Fibroblast of skin of left biceps (primary cell): Measurements from ENCODE around the gene CCDC40.

Source experiments
- DNase-seq, 2 experiments: peaks; one replicate each; pipeline ENCODE4 v3.0.0-alpha.2; 2013; ENCODE audit warnings: low read depth in 2 of 2

Gene CCDC40

DNA sequence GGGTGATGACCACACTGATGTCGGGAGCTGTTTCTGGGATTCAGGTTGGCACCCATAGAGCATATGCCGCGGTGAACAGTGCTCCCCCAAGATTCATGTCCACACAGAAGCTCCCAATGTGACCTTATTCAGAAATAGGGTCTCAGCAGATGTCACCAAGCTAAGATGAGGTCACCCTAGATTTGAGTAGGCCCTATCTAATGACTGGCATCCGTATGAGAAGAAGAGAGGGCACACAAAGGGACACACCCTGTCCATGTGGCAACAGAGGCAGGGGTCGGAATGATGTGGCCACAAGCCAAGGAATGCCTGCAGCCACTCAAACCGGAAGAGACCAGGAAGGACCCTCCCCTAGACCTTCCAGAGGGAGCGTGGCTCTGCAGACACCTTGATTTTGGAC, 36.3 kb upstream of the CCDC40 start:
- no peak for DNase-seq

DNA sequence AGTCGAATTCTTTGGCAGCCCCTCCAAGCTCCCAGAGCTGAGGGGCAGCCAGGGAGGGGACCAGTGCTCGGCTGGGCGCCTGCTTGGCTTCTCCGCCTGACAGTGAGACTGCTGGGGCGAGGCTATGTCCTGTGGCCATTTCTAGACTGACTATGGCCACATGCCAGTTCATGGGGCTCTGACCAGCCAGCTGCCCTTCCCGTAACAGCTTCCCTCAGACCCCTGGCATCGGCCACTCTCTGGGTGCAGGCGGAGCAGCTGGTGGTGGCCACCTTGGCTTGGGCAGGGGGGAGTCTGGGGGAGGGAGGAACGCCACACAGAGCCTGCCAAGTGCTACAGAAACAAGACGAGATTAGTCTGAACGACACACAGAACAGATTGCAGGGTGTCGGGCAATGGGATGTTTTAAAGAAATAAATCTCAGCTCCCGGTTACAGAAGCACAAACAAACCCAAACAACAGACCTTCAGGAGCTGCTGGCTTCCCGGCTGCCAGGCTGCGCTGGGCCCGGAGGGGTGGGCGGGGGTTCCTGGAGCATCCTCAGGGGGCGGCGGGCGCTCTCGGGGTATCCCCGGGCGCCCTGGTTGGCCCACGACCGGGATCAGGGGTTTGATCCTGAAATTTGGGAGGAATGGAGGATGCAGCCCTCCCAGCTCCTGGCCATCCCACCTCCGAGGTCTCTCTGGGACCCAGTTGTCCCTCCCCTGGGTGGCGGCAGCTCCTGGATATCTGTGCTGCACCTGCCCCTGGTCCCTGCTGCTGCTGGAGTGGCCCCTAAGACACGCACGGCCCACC, 35.3 kb upstream of the CCDC40 start:
- no peak for DNase-seq

DNA sequence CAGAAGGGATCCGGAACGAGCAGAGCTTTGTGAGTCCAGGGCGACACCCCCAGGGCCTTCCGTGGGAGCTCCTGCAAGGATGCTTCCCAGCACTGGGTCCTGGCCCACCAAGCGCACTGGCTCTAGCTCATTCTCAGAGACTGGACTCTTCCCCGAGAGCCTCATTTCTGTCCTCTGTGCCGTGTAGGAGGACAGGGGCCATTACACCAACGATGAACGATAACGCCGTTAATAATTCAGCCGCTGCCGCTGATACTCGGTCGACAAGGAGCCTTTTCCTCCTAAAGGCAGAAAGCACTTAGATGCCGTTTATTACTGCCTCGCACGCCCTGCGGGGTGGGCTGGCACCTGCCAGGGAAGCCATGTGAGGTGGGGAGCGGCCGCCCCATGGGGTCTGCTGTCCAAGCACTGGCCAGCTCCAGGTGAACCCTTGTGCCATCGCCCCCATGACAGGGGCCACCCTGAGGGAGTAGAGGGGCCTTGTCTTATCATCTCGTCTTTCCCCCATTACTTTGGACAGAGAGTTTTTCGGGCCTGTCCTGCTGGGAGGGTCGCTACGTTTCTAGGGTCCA, 34.3 kb upstream of the CCDC40 start:
- no peak for DNase-seq

DNA sequence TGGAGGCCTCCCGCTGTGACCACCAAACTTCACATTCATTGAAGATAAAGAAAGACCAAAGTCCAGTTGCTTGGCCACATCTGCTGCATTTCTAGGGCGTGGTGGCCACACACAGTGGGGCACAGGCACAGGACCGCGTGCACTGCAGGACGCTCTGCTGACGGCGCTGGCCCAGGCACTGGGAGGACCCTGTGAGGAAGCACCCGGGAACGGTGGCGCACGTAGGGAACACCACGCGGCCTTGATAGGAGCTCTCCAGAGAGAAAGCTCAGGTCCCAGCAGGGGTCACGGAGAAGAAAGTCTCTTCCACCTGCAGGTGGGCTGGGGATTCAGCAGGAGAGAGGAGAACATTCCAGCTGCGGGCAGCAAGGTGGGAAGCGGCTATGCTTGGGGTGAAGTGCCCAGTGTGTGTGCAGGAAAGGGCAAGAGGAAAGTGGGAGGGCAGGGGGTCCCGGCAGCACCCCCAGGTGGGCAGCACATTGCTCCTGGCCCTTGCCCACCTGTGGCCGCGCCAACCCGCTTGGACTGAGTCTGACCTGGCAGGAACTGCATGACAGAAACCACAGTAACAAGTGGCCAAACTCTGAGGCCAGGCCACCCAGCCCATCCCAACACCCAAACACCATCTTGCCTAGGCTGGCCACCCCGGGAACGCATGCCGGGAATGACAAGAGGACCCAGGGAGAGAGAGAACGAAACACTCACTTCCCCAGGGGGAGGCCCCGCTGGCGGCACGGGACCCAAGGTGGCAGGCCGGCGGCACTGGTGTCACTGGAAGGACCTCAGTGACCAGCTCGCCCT, 33.6 kb upstream of the CCDC40 start:
- no peak for DNase-seq

DNA sequence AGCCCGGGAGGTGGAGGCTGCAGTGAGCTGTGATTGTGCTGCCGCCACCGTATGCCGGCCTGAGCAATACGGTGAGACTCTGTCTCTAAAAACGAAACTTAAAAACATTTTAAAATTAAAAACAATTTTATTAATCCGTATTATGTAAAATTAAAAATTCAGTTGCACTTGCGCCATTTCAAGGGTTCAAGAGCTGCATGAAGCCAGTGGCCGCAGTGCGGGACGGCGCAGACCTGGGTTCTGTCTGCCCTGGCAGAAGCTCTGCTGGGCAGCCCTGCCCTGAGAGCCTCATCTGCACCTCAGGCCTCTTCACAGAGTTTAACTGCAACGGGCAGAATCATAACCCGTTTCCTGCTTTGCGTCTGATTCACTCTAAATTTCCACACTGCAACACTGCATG, 32.5 kb upstream of the CCDC40 start:
- DNase-seq = no peak

DNA sequence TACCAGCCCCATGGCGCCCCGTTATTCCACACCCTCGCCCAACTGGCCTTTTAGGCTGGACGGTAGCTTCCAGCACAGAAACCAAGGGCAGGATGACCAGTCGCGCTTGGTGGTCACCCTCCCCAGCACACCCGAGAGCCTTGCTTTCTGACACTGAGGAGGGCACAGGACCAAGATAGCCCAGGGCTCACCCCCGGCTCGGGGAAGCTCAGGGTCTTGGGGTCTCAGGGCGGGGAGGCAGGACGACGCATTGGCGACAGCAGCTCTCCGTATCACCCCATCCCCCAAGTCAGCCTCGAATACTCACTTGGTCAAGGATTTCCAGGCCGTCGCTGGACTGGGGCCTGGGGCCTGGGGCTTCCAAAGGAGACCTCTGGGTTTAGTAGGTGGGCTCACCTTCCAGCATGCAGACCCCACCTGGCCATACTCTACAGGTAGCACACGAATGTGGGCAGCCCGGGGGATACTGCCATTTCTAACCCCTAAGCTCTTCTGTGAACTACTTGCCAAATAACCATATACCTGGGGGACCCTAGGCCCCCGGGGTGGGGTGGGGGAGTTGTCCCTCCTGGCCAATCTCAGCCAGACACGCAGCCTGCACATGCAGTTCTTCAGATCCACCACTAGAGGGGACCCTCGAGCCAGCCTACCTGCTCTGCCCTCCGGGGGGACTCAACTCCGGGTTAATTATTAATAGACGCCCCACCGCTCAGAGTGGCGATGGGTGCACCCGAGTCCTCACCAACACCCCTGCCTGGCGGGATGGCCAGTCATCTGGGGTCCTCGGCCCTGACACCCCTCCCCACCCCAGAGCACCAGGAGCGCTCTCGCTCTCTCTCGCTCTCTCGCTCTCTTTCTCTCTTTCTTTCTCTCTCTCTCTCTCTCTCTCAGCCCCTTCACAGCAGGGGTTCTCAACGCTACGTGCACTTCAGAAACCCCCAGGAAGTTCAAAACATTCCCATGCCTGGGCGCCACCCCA, 30.8 kb upstream of the CCDC40 start:
- no peak for DNase-seq

DNA sequence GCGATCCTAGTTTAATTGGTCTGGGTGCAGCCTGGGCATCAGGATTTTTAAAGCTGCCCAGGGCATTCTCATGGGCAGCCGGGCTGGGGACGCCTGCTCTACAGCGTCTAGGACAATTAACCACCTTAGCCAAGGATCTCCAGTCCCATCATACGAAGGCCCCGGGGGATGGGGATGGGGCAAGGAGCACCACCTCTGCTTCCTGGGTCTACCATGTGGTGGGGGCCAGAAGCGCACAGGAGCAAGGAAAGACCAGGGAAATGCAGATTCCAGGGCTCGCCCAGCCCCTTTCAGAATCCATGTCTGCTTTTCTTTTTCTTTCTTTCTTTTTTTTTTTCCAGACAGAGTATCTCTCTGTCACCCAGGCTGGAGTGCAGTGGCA, 30.1 kb upstream of the CCDC40 start:
- no peak for DNase-seq

DNA sequence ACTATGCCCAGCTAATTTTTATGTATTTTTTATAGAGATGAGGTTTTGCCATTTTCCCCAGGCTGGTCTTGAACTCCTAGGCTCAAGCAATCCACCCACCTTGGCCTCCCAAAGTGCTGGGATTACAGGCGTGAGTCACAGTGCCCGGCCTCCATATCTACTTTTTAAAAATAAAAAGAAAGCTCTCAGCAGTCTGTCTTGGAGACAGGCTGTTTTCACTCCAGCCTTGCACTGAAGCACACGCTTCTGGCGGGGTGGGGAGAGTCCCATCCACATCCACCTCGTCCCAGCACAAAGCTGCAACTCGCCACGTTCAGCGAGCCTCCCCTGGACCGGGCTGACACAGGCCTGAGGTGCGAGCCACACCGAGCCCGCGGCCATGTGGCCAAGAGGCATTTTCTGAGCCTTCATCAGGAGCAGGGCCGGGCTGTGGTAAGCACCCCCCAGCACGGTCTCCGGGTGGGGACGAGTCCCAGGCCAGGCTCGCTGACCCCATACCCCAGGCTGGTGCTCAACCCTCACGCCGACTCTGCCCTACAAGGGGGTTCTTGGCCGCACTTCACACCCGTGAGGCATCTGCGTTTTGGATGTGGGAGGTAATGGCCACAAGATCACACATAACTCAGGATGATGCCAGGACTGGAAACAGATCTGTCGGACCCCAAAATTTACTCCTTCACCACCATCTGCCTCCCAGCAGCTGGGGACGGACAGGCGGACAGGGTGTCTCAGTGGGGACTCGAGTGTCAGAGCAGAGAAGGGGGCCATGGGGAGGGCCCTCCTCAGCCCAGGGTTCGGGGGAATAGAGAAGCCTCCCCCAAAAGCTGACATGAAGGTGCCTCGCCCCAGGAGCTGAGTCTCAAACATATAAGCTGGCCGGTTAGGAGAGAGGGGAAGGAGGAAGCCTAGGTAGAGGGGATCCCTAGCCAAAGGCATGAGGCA, 29.4 kb upstream of the CCDC40 start:
- DNase-seq = no peak

DNA sequence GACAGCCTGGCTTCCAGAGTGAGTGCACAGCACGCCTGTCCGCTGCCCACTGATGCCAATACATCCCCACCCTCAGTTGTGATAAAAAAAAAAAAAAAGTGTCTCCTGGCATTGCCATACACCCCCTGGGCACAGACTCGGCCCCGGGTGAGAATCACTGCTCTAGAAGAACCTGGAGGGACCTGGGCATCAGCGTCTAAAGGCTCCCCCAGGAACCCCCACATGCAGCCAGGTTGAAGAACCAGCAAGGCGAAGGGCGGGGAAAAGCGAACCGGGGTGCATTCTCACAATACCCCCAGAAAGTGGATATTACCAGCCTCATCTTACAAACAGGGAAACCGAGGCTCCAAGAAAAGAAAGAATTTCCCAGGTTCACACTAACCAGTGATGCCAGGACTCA, 28.5 kb upstream of the CCDC40 start:
- DNase-seq = no peak

DNA sequence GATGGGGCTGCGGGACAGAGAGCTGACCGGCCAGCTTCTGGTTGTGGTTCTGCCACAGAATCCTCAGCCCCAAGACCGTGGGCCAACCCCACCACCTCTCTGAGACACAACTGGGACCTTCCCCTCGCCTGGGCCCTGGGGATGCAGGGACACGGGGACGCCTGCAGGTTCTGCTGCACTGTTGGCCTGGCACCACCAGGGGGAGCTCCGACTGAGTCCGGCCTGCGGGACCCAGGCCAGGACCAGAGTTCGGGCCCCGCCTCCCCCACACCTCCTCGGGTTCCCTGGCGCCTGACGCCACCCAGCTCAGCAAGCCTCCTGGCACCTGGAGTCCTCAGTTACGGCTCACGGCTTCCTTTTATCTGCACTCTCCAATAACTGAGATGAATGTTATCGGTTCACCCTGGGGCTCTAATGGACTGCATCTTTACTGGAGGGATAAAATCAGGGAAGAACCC, 28.0 kb upstream of the CCDC40 start:
- DNase-seq = no peak

DNA sequence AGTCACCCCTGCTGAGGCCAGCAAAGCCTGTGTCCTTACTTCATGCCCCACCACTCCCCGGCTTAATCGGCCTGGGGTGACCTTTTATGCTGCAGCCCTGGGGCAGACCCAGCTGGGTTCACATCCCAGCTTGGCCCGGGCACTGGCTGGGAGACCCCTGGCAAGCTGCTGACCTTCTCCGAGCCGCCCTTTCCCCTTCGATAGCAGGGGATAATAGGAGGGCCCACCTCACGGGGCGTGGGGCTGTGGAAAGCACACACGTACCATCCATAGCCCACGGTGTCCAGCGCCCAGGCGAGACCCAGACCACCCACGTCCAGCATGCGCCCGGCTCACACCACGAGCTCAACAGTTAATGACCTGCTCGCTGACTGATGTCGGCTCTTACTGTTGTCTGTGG, 27.6 kb upstream of the CCDC40 start:
- DNase-seq = no peak

DNA sequence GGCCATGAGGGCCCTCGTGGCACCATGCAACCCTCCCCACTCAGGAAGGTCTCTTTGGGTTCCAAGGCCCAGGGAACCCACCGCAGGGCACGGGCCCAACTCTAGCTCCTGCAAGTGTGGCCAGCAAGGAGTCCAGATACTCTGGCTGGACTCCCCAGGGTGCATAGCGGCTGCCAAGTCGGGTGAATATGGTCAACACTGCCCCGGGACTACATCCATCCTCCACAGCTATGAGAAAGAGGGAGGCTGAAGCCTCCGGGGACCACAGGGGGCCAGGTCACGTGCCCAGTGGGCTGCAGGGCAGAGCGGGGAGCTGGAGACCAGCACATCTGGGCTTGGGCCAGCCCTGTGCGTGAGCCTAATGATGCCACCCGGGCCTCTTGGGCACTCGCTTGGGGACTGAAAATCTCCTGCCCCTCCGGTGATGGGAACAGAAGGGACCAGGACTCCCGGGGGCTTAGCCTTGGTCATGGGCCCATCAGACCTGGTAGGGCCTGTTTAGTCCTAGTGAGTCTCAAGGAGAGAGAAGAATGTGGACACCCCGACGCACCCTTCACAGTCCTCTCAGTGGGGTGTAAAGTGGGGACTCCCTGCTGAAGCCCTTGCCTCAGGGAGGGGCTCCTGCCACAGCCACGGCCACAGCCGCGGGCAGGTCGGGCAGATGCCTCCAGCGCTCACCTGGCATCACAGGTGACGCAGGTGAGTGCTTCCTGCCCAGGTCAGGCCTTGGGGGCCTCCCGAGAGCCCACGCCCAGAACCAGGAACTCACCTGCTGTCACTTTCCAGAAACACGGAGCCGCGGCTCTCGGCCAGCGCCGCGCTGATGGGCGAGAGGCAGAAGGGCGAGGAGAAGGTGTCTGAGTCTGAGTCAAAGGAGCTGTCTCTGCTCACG, 26.8 kb upstream of the CCDC40 start:
- DNase-seq = no peak

DNA sequence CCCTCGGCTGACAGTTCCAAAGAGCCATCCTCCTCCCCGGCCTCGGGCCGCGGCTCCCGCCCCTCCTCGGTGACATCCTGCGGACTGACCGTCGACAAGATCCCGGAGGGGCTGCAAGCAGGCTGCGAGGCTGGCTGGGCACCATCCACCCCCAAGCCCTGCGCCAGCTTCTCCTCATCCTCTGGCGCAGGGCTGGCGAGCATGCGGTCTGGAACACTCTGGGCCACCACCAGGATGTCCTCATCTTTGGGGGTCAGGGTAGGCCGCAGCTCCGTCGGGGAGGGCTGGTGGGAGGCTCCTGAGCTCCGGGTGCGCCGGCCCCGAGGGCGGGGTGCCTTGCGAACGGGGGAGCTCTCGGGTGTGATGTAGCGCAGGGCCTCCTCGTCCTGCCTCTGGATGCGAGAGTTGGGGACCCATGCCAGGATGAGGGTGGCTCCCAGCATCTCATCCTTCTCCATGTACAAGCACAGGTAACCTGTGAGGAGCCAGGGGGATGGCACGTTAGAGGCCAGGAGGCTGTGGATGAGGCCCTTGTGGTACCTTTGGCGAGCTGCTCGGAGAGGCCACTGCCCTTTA, 26.1 kb upstream of the CCDC40 start:
- DNase-seq = no peak

DNA sequence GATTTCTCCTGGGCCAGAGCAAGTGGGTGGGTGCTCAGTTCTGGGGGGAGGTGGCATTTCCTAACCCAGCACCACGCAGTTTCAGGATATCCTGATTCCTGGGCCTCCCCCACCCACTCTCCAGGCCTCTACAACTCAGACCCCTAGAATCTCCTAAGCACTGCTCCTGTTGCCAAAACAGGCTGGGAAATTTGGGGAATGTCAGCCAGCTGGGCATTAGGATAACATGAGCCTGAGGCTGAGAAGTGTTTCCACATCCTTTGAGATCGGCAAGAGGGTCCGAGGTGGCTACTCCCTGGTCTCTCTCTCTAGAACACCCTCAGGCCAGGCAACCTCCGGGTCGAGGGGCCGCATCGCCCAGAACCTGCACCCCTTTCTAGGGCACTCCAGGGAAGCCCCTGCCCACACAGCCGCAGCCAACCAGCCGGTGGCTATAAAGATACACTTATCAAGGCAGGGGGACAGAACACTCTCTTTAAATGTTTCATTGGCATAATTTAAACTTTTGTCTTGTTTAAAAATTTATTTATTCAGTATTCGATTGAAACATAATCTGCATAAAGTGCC, 24.4 kb upstream of the CCDC40 start:
- no peak for DNase-seq

DNA sequence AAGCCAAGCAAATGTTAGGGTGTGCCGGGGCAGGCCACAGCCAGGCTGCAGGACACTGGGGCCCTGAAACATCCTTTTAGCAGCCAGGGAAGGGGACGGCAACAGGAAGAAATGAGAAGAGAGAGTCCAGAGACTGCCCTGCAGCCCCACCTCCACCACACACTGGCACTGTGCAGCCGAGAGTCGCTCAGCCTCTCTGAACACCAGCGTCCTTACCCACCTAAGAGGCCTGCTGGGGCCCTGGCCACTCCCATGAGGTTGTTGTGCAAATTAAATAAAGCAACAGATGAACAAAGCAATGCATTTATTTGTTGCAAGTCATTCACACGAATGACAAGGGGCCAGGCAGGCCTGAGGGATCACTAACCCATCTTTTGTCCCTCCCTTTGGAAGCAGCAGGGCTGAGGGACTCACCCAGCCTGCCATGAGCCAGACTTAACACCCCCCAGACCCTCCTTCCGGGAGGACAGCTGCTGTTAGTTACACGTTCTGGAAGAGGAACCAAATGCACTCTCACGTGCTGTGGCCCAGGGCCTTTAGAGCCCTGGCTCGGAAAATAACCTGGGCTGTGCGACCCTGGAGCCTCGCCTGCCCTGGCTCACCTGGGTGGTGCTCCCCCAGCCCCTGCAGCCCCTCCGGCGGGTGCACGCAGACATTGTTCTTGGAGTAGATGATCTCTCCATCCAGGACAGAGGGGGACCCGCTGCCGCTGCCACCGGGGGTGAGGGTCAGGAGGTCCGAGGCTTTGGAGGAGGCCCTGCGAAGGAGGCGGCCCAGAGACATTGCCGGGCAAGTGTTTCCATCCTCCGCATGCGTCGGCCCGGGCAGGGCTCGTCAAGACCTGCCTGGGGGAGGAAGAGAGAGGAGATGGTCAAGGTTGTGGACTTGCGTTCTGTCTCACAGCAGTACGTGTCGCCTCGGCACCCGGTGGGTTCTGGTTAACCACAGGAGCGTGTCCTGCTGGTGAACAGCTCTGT, 23.4 kb upstream of the CCDC40 start:
- no peak for DNase-seq

DNA sequence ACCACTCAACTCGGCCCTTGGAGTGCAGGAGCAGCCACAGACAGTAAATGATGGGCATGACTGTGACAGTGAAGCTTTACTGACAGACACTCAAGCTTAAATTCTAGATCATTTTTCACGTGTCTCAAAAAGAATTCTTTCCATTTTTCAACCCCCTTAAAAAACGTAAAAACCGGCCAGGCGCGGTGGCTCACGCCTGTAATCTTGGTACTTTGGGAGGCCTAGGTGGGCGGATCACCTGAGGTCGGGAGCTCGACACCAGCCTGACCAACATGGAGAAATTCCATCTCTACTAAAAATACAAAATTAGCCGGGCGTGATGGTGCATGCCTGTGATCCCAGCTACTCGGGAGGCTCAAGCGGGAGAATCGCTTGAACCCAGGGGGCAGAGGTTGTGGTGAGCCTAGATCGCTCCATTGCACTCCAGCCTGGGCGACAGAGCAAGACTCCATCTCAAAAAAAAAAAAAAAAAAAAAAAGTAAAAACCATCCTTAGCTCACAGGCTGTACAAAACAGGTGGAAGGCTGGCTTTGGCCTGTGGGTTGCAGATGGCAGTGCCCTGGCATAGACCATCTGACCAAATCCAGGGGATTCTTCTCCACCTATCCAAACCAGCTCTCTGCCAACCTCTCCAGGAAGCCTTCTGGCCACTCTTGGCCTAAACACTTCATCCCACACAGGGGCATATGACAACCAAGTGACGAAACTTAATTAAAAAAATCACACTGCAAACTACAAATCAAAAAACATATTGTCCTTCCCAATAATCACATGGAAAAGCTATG, 19.0 kb upstream of the CCDC40 start:
- no peak for DNase-seq
